SKM-1 treated with dmso at 0.1 percent for 144 hours (cell line): ENCODE data around the gene RNU1-1.
A peak's percentile ranks its signal among the peaks of the same experiment; 100 is the strongest.
"Not testable (repeated sequence)": the region's sequence is repeated elsewhere in the genome, so short reads cannot be mapped to it uniquely, and the experiment has no call there.

Experiments
- DNase-seq: peaks from one replicate; lab custom pipeline; 2025; ENCODE audit not compliant: unreplicated experiment; lab: John Stamatoyannopoulos, UW

Gene RNU1-1

DNA sequence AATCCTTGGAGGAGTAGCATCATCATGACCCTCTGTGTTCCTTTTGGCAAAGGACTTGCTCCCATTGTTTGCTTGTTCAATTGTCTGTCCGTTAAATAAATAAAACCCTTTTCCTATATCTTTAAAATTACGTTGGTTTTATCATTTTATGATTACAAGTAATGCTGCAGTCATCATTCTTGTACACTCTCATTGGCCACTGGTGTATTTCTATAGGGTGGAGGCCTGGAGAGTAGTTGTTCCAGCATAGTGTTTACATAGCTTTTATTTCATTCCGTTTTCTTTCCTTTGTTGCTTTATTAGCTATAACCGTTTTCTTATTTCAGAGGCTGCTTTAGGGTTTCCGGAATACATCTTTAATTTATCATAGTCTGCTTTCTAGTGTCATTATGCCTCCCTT lies 7.6 kb upstream of the RNU1-1 start:
- DNase-seq = not testable (repeated sequence)

DNA sequence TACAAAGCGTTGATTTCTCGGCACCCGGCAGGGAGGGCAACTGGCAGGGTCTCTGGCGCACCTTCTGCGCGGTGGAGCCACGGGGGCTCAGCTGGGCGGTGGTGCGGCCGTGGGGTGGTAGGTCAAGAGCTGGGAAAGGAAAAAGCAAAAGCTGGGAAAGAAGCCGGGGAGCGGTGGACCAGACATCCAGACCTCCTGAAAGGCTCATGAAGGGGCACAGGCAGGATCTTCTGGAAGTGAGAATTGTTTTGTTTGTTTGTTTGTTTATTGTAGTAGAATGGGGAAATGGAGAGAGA lies 7.2 kb upstream of the RNU1-1 start:
- no peak for DNase-seq

DNA sequence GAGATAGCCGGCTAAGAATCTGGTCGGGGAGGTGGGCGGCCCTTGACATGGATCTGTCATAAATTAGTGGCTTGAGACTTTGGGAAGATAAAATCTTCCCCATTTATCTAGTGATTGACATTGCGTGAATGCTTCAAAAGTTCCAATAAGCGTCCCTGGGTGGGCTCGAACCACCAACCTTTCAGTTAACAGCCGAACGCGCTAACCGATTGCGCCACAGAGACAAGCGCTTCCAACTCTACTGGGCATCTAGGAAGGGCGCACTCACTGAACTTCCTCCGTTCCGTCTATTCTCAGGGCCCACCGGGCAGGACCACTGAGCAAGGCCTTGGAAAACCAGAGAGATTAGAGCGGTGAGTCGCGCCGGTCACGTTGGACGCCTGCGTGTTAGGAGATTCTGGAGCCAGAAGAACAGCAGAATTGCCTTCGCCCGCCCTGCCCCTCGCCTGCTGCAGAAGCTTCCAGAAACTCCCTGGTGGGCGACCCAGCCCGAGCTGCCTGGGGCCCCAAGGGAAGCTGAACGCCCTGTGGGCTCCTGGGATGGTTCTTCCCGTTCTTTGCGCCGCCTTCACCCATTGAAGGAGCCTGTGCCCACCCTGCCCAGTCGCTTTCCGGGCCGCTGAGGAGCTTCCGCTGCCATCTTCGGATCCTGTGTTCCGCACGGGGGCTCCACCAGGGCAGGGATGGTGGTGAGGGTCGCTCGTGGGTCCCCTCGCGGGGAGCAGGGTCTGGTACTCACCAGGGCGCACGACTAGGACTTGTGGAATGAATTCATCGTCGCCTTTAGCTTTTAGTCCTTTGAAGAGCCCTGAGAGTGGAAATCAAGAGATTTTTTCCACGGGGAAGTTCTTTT lies 6.6 kb upstream of the RNU1-1 start:
- not testable (repeated sequence) for DNase-seq

DNA sequence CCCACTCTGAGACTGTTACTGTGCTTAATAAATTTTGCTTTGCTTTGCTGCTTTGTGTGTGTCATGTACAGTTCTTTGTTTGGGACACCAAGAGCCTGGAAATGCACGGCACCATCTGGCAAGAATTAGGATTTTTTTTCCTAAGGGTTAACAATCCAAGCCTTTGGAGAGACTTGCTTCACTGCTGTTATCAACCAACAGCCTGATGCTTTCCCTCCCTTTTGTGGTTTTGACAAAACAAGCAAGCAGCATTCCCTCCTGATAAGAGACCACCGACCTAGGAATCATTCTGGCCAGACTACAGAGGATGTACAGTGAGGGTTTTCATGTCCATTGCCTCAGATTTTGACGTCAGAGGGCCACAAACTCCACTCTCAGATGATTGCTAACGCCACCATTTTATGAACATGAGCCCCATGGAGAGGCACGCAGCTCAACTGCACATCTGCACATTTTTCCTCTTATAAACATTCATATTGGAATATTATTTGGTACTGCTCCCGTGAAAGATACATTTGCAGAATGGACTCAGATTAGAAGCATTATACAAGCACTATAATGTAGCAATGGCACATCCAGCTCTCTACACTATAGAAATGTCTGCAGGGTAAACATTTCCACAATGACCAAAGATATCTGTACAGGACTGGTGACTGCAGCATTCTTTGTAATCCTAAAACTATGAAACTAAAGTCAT lies 5.3 kb upstream of the RNU1-1 start:
- DNase-seq = not testable (repeated sequence)

DNA sequence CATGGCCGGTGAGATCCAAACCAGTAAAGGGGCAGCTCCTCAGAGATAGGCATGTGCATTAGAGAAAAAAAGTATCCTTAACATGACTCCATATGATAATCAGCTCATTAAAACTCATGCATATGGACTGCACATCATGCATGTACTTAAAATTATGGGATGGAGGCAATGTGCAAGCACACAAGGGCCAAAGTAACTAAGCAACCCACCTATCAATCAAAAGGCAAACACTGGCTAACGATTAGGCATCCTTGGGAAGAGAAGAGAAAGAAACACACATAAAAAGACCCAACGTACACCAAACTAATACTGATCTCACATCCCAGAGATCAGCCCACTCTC lies 4.8 kb upstream of the RNU1-1 start:
- not testable (repeated sequence) for DNase-seq

DNA sequence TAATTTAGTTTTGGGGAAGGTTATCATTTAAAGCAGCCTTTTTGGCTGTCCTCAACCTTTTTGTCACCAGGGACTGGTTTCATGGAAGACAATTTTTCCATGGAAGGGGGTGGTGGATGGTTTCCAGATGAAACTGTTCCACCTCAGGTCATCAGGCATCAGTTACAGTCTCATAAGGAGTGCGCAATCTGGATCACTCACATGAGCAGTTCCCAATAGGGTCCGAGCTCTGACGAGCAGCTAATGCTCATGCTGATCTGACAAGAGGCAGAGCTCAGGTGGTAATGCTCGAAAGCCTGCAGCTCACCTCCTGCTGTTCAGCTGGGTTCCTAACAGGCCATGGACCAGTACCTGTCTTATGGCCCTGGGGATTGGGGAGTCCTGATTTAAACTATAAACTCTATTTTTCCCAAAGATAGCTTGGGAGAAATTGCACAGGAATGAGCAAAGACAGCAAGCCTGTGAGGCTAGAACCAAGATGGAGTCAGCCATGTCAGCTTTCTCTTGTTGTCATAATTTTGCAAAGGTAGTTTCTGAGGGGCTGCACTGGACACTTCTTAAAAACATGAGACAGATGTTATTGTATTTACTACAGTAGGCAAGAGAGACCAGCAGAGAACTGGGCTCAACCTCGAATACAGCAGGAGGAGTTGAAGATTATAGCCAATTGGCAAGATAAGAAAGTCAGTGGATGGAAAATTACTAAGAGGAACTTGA lies 2.8 kb upstream of the RNU1-1 start:
- DNase-seq = not testable (repeated sequence)

DNA sequence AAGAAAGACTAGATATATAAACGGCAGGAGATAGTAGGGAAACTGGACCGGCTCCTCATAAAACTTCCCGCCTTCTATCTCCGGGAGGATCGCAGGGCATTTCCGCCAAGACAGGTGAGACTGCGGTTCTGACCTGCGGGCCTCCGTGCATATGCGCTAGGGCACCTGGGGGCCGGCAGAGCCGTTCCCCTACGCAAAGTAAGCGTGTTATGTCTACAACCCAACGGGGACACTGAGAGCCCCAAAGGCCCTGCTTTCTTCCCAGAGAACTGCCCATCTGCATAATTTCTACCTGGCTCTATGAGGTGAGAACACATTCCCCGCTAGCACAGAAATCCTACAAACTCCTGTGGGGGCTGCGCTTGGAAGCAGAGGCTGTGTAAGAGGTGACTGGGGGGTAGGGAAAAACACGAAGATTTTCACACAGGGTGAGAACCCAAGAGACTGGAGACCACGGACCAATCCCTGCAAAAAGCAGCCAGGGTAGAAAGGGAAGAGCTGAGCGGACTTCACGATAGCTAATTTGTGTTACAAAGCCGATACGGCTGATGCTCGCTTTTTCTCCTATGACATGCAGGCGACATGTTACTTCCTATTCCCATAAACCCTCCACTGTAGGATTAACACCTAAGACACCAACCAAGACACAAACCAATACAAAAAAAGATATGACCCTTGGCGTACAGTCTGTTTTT lies 526 bp downstream of the RNU1-1 start:
- peak; percentile 78 for DNase-seq

DNA sequence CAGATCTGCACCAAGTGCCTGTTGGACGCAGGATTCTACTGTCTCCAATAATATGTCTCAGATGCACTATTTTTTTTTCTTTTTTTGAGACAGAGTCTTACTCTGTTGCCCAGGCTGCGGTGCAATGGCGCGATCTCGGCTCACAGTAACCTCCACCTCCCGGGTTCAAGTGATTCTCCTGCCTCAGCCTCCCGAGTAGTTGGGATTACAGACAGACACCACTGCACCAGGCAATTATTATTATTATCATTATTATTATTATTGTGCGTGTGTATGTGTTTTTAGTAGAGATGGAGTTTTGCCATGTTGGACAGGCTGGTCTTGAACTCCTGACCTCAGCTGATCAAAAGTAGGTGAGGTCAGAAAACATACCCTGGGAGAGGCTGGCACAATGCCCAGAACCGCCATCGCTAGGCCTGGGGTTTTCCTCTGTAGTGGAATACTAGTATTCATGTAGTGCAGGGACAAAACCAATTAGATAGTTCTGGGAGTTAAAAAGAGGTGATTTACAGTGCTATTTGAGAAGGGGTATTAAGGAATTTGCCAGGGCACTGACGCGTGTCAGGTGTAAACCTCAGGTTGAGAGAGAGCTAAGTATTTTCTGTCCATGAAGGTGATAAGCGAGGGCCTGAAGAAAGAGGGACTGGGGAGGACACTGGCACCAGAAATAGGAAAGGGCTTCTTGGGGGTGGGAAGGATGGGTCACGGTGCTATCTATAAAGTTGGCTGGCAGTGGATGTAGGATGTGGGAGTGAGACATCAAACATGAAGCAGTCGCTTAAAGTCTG lies 1.3 kb downstream of the RNU1-1 start:
- not testable (repeated sequence) for DNase-seq

DNA sequence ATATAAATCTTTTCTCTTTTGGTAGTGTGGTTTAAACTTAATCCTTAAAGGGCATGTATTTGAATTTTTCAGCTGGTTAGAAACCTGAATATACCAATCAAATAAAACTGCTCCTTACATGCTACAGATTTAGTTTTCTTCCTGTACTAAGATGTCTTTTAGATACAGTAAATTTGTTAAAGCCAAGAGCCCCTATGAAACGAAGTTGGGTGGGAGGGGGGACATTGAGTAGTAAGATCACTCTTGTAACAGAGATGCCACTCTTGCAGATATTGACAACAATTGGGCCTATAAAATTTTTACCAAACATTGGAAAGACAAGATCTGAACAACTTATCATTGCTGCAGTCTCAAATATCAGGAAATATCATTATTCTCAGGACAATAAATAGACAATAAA lies 2.2 kb downstream of the RNU1-1 start:
- DNase-seq = not testable (repeated sequence)

DNA sequence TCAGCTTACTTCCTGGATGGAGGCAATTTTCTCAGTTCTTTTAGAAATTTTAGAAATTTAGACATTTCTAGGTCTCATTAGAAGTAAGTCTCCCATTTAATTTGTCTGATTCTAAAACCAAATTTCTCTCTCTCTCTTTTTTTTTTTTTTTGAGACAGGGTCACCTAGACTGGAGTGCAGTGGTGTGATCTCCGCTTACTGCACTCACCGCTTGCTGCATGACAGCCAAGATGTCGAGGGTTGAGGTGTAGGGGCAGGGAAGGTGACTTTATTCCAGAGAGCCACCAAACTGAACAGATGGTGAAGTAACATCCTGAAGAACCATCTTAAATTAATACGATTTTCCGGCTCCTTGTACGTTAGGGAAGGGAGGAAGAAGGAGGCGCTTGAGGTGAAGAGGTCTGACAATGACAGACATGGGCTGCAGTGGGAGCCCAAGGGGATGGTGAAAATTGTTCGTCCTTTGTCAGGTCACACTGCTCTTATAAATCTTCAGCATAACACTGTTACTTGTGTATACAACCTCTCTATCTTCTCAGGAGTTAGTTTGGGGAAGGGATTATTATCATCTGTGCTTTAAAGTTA lies 5.1 kb downstream of the RNU1-1 start:
- not testable (repeated sequence) for DNase-seq

DNA sequence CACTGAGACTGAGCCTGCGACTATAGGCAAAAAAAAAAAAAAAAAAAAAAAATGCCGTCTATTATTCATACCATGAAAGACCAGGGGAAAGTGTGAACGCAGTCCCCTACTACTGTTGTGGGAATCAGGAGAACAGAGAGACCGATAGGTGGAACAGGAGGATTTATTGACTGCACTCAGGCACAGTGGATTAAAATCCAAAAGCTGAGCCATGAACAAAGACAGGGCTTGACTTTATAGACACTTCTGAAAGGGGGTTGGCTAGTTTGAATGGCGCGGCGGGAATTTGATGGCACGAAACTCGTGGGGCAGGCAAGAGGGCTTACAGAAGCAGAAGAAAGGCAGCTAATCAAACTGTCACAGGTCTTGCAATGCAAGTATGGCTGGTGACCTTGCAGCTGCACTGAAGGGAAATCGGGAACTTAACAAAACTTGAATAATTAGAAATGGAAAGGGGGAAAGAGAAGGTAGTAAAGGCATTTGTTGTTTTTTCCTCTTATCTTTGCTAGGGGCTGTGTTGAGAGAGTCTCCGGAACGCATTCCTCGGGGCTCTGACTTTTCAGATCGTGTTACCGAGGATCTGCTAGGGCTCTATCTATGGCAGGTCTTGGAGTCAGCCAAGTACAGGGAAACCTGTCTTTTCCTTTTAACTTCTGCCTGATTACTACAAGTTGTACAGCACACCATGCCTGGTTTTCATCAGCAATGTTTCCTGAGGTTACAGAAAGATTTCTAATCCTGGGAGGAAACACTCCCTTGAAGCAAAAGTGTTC lies 7.5 kb downstream of the RNU1-1 start:
- not testable (repeated sequence) for DNase-seq

DNA sequence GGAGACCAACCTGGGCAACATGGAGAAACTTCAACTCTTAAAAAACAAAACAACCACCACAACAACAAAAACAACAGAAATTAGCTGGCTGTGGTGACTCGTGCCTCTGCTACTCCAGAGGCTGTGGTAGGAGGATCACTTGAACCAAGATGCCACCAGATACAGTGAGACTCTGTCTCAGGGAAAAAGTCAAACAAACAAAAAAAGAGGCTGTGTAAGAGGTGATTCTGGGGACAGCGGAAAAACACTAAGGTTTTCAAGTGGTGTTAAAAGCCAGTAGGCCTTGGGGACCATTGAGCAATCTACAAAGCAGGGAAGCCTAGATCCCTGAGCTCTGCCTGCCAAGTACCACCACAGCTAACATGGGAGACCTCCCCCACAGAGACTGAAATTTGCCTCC lies 8.2 kb downstream of the RNU1-1 start:
- not testable (repeated sequence) for DNase-seq

DNA sequence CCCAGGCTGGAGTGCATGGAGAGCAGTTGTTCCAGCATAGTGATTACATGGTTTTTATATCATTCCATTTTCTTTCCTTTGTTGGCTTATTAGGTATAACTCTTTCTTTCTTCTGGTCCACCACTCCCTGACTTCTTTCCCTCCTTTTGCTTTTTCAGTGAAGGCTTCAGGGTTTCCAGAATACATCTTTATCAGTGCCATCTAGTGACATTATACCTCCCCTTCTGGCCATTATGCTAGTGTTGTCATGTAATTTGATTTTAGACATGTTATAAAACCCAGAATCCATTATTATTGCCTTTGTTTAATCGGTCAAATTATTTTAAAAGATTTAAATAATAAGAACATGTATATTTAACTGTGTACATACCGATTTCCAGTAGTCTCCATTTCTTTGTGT lies 10.6 kb downstream of the RNU1-1 start:
- DNase-seq = no peak

DNA sequence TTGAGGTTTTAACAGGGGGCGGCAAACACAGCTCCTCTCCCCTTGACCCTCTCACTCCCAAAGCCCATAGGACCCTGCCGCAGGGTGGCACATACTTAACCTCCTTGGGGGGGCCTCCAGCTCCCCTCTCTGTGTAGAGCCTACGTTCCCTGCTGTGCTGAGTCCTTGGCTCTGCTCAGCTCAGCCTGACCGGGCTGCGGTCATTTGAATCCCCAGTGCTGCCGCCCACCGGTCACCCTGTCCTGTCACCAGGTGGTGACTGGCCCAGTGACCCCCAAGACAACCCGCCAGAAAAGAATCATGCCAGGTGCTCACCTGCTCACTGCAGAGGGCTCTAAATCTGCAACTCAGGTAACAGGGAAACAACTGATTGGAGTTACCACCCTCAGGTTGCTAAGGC lies 12.6 kb downstream of the RNU1-1 start:
- not testable (repeated sequence) for DNase-seq

DNA sequence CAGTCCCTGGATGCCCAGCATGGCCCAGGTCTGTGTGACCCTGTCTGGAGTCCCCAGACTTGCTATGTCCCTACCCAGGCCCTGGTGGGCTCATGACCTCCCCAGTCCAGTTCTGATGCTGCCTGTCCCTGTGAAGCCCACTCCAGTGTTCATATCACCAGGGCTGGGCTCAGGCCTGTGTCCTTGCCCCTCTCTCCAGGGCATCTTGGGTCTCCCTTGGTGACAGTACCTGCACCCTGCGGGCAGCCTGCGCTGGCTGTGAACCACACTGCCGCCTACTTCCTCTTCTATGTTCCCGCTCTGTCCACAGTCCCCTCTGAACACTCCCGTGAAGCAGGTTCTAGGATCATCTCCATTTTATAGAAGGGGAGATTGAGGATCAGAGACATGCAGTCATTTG lies 13.1 kb downstream of the RNU1-1 start:
- not testable (repeated sequence) for DNase-seq

DNA sequence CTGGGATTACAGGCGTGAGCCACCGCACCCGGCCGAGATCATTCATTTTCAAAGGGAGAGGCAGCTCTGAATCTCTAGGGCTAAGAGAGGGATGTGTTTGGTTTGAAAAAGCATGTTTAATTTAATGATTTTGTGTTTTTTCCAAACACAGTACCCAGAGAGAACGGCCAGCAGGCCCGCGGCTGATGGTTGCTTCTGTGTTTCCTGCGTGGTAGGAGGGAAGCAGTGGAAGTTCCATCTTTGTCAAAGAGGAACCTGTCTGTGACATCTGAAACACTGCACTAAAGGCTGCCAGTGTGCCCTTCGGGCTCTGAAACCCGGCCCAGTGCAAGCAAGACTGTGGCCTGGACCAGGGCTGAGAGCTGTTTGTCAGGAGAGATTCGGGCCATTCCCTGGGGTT lies 13.6 kb downstream of the RNU1-1 start:
- not testable (repeated sequence) for DNase-seq

DNA sequence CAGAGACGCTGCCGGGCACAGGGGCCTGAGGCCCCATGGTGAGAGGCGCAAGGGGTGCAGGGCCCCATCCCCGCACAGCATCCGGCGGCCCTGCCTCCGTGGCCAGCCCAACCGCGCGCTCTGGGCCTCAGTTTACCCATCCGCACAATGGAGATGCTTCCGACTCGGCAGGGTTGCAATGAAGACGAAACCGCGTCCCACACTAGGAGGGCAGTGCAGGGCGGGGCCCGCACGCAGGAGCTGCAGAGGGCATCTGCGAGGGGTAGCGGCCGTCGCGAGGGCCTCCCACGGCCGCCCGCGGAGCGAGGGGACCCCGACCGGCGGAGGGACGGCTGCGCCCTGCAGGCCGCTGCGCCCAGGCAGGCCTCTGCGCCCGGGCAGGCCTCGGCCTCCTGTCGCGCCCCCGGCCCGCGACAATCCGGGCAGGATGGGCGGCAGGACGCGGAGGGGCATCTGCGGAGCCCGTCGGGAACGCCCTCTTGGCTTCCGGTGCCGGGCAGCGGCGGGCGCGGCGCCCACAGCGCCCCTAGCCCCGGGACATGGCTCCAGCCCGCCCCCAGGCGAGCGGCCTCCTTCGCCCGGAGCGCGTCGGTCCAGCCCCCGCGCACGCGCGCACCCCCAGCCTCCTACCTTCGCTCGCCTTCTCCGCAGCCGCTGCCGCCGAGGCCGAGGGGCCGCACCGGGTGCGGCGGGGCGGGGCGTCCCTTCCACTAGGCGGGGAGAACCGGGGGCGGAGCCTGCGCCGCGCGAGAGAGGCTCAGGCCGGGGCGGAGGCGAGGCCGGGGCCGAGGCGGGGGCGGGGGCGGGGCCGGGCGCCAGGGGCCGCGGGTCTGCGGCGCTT lies 15.3 kb downstream of the RNU1-1 start:
- DNase-seq = peak; percentile 72

DNA sequence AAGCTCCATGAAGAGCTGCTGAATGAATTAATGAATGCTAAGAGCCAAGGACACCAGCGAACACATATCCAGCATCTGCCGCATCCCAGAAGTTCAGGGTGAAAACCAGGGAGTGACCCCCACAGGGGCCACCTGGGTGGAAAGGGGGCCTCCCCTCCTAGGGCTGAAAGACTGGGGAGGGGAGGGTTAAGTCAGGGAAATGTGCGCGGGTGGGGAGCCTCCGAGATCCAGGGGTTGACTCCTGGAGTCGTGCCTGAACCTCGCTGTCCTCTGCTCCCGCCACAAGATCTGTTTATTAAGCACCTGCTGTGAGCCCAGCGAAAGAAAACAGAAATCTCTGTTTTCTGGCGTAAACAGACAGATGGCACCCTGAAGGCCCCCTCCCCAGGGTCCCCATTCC lies 16.0 kb downstream of the RNU1-1 start:
- not testable (repeated sequence) for DNase-seq
